Uterus (tissue), 2 donors: ENCODE results near the gene ZNF101.

Source experiments
- CTCF ChIP-seq, 4 experiments: fragments of 200-600 bp in 2 of 4; fragments of 450-650 bp in 2 of 4; sonication (generic) in 2 of 4; IDR thresholded peaks; one replicate each; pipeline ENCODE4 v1.5.1; 2016 to 2019; ENCODE audit warnings: antibody characterized with exemption in 4 of 4, mild to moderate bottlenecking in 2 of 4, moderate library complexity in 1 of 4
- POLR2A ChIP-seq, 2 donors: fragments of 450-650 bp; IDR thresholded peaks; one replicate each; pipeline ENCODE4 v1.6.1; 2016; ENCODE audit warnings: antibody characterized with exemption in 2 of 2, mild to moderate bottlenecking in 1 of 2, moderate library complexity in 1 of 2

GRCh38 chr19:19655051-19655594, 13.5 kb upstream of the ZNF101 start:
- TF ChIP-seq CTCF (IDR thresholded peaks at IDR 0.05) (no peak), POLR2A (IDR thresholded peaks at IDR 0.05) (no peak)
